ENCODE data around the gene OR1K1. TPM values are rescaled to one million over a fixed set of nuclear protein-coding genes. Genes with fewer than 3 reads are reported as not detected.

The OR1K1 gene
- not detected in 2 replicates for total RNA-seq

GRCh38 chr9:122800066-122801060 is at the start of gene OR1K1:
Gene OR1K1 (plus strand): TSS chr9:122800123. CDS start chr9:122800123, 0 bp downstream.
- no peaks in the 10 kb centered on the region for H3K9me3 Mint-ChIP-seq
- peaks cover 7% of the 10 kb centered on the region for H3K27me3 Mint-ChIP-seq (ENCODE audit: insufficient read depth)
- H3K4me3 Mint-ChIP-seq, result no peak within 1 kb of the TSS
- intact Hi-C loops (cut with micrococcal nuclease), result no loop called here
- H3K27ac Mint-ChIP-seq, result no peak within 1 kb of the TSS
- no peaks in the 10 kb centered on the region for H3K4me1 Mint-ChIP-seq (ENCODE audit: low read depth)
- H3K36me3 Mint-ChIP-seq (ENCODE audit: low read depth), result no peaks in the 10 kb centered on the region
- no peak for DNase-seq (ENCODE audit: low spot score)

DNA sequence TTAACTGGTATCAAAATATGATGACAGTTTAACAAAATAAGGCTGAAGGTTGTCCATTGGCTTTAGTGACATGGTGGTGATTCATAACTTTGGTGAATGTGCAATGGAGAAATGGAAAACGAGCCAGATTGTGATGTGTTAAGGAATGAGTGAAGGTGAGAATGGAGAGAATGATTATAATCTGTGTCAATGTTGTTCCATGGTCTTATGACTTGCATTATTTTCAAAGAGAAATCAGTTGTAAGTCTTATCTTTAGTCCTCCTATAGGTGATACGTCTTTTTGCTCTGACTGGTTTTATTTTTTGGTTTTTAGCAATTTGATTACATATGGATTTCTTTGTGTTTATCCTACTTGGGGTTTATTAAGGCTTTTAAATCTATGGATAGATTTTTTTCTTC is 45.1 kb upstream of the OR1K1 start:
- Mint-ChIP-seq H3K36me3 (ENCODE audit: low read depth) (no peaks in the 10 kb centered on the region), H3K27me3 (ENCODE audit: insufficient read depth) (no peaks in the 10 kb centered on the region), H3K4me1 (ENCODE audit: low read depth) (no peaks in the 10 kb centered on the region), H3K9me3 (peaks cover 18% of the 10 kb centered on the region), H3K4me3 (no peak overlapping the region), H3K27ac (no peak overlapping the region)
- no peak for DNase-seq (ENCODE audit: low spot score)
- intact Hi-C loops (cut with micrococcal nuclease), result no loop called here

DNA sequence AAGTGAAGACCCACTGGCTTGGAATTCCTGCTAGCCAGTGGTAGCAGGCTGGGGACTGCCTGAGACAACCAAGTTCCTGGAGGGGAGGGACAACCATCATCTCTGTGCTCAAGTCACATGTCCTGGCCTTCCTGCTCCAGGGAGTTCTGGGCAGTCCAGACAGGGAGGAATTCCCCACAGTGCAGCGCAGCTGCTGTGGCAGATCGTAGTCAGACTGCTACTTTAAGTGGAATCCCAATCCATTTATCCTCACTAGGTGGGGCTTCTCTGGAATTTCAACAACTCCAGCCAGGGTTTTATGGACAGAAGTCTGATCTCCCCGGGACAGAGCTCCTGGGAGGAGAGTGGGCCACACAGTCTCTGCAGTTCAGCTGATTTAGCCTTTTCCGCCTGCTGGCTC is 32.1 kb upstream of the OR1K1 start:
- intact Hi-C loops (cut with micrococcal nuclease), result no loop called here
- no peaks in the 10 kb centered on the region for H3K4me1 Mint-ChIP-seq (ENCODE audit: low read depth)
- H3K4me3 Mint-ChIP-seq, result no peak overlapping the region
- DNase-seq (ENCODE audit: low spot score), result no peak
- no peak overlapping the region for H3K27ac Mint-ChIP-seq
- peaks cover 34% of the 10 kb centered on the region for H3K9me3 Mint-ChIP-seq
- peaks cover 2% of the 10 kb centered on the region for H3K27me3 Mint-ChIP-seq (ENCODE audit: insufficient read depth)
- no peaks in the 10 kb centered on the region for H3K36me3 Mint-ChIP-seq (ENCODE audit: low read depth)

GRCh38 chr9:122777052-122777451 is 22.9 kb upstream of the OR1K1 start:
- H3K4me1 Mint-ChIP-seq (ENCODE audit: low read depth), result no peaks in the 10 kb centered on the region
- H3K36me3 Mint-ChIP-seq (ENCODE audit: low read depth), result no peaks in the 10 kb centered on the region
- no peak overlapping the region for H3K4me3 Mint-ChIP-seq
- intact Hi-C loops (cut with micrococcal nuclease), result no loop called here
- H3K9me3 Mint-ChIP-seq, result peaks cover 13% of the 10 kb centered on the region
- H3K27ac Mint-ChIP-seq, result no peak overlapping the region
- no peaks in the 10 kb centered on the region for H3K27me3 Mint-ChIP-seq (ENCODE audit: insufficient read depth)
- no peak for DNase-seq (ENCODE audit: low spot score)

DNA sequence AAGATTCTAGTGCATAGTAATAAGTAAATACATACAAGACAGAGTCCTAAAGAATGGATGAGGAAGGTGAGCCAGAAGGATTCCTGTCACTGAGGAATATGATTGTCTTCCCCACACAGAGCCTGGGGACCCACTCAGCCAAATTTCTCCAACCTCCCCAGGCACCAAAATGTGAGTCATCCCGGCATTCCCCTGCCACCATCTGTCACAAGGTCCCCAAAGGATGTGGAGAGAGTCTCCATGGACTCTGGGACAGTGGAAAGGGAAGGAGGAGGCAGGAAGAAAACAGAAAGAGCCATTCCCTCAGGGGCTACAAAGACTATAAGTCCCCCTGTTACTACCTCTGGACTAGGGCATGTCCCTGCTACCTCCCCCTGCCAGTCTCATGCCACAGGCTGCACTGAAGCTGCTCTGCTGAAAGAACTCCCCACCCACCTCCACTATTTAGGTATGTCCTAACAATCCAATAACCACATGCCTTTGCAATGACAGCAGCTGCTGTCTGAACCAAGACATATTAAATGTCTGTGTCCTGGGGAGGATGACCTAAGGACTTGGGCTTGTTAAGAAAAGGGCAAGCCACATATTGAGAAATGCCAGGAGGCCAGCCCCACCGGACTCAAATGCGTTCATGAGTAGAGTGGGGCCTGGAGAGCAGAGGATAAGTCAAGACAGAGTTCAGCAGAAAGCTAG is 21.8 kb upstream of the OR1K1 start:
- Mint-ChIP-seq H3K27ac (no peak overlapping the region), H3K4me1 (ENCODE audit: low read depth) (no peaks in the 10 kb centered on the region)

GRCh38 chr9:122779181-122779580 is 20.7 kb upstream of the OR1K1 start:
- no peak for DNase-seq (ENCODE audit: low spot score)
- intact Hi-C loops (cut with micrococcal nuclease), result no loop called here
- Mint-ChIP-seq H3K4me3 (no peak overlapping the region), H3K36me3 (ENCODE audit: low read depth) (no peaks in the 10 kb centered on the region), H3K4me1 (ENCODE audit: low read depth) (no peaks in the 10 kb centered on the region), H3K9me3 (no peaks in the 10 kb centered on the region), H3K27ac (no peak overlapping the region), H3K27me3 (ENCODE audit: insufficient read depth) (no peaks in the 10 kb centered on the region)

More for the DNA sequence above, 21.8 kb upstream of the OR1K1 start:
- H3K27me3 Mint-ChIP-seq (ENCODE audit: insufficient read depth), result no peaks in the 10 kb centered on the region
- no peaks in the 10 kb centered on the region for H3K36me3 Mint-ChIP-seq (ENCODE audit: low read depth)
- intact Hi-C loops (cut with micrococcal nuclease), result no loop called here
- peaks cover 6% of the 10 kb centered on the region for H3K9me3 Mint-ChIP-seq
- no peak for DNase-seq (ENCODE audit: low spot score)
- H3K4me3 Mint-ChIP-seq, result no peak overlapping the region

DNA sequence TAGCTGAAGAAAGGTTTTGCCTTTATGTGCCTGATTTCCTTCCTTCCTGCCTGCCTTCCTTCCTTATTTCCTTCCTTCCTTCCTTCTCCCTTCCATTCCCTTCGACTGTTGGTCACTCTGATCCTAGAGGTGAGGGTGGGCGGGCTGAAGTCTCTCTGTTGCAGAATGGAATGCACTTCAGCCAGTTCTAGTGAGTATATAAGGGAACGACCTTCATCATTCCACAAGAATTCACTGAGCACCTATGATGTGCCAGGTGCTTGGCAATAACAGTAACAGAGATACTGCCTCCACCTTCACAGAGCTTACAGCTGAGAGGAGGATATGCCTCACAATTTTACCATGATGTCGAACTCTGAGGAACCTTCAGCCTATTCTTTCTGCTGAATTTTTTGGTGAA is 19.9 kb upstream of the OR1K1 start:
- Mint-ChIP-seq H3K27ac (no peak overlapping the region), H3K27me3 (ENCODE audit: insufficient read depth) (no peaks in the 10 kb centered on the region), H3K4me3 (no peak overlapping the region), H3K4me1 (ENCODE audit: low read depth) (no peaks in the 10 kb centered on the region), H3K9me3 (no peaks in the 10 kb centered on the region), H3K36me3 (ENCODE audit: low read depth) (no peaks in the 10 kb centered on the region)
- DNase-seq (ENCODE audit: low spot score), result no peak
- intact Hi-C loops (cut with micrococcal nuclease), result no loop called here

GRCh38 chr9:122781671-122782070 is 18.3 kb upstream of the OR1K1 start:
- intact Hi-C loops (cut with micrococcal nuclease), result no loop called here
- Mint-ChIP-seq H3K27ac (no peak overlapping the region), H3K4me1 (ENCODE audit: low read depth) (no peaks in the 10 kb centered on the region), H3K4me3 (no peak overlapping the region), H3K27me3 (ENCODE audit: insufficient read depth) (no peaks in the 10 kb centered on the region), H3K9me3 (no peaks in the 10 kb centered on the region), H3K36me3 (ENCODE audit: low read depth) (no peaks in the 10 kb centered on the region)
- DNase-seq (ENCODE audit: low spot score), result no peak

DNA sequence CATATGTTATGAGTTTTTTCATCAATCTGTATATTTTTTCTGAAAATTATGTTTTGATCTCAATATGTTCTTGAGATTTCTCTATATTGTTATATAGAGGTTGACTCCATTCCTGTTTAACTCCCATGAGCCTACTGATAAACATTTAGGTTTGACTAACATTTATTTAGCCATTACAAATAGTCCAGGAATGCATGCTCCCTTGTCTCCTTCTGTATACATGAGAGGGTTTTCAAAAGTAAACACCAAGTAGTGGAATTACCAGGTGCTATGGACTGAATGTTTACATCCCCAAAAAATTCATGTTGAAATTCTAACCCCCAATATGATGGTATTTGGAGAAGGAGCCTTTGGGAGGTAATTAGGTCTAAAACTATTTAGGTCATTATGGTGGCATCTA is 14.7 kb upstream of the OR1K1 start:
- H3K4me1 Mint-ChIP-seq (ENCODE audit: low read depth), result no peaks in the 10 kb centered on the region
- H3K27ac Mint-ChIP-seq, result no peak overlapping the region
- no peaks in the 10 kb centered on the region for H3K9me3 Mint-ChIP-seq
- no peaks in the 10 kb centered on the region for H3K36me3 Mint-ChIP-seq (ENCODE audit: low read depth)
- H3K4me3 Mint-ChIP-seq, result no peak overlapping the region
- H3K27me3 Mint-ChIP-seq (ENCODE audit: insufficient read depth), result no peaks in the 10 kb centered on the region
- intact Hi-C loops (cut with micrococcal nuclease), result no loop called here
- no peak for DNase-seq (ENCODE audit: low spot score)

GRCh38 chr9:122786338-122786737 is 13.6 kb upstream of the OR1K1 start:
- Mint-ChIP-seq H3K9me3 (no peaks in the 10 kb centered on the region), H3K36me3 (ENCODE audit: low read depth) (no peaks in the 10 kb centered on the region), H3K27ac (no peak overlapping the region), H3K4me3 (no peak overlapping the region), H3K27me3 (ENCODE audit: insufficient read depth) (no peaks in the 10 kb centered on the region), H3K4me1 (ENCODE audit: low read depth) (no peaks in the 10 kb centered on the region)
- intact Hi-C loops (cut with micrococcal nuclease), result no loop called here
- DNase-seq (ENCODE audit: low spot score), result no peak

- no peak within 1 kb of the TSS for H3K27ac Mint-ChIP-seq
- no peaks in the 10 kb centered on the region for H3K4me1 Mint-ChIP-seq (ENCODE audit: low read depth)
- peaks cover under 1% of the 10 kb centered on the region for H3K9me3 Mint-ChIP-seq
- H3K27me3 Mint-ChIP-seq (ENCODE audit: insufficient read depth), result no peaks in the 10 kb centered on the region
- no peak within 1 kb of the TSS for H3K4me3 Mint-ChIP-seq
- no peak for DNase-seq (ENCODE audit: low spot score)
- no peaks in the 10 kb centered on the region for H3K36me3 Mint-ChIP-seq (ENCODE audit: low read depth)
- intact Hi-C loops (cut with micrococcal nuclease), result no loop called here
Measured at GRCh38 chr9:122788831-122789230, 11.1 kb upstream of the OR1K1 start, which contains the start of gene OR5C1. Gene OR5C1 (plus strand): TSS chr9:122788933. CDS start chr9:122788933, 0 bp downstream.

DNA sequence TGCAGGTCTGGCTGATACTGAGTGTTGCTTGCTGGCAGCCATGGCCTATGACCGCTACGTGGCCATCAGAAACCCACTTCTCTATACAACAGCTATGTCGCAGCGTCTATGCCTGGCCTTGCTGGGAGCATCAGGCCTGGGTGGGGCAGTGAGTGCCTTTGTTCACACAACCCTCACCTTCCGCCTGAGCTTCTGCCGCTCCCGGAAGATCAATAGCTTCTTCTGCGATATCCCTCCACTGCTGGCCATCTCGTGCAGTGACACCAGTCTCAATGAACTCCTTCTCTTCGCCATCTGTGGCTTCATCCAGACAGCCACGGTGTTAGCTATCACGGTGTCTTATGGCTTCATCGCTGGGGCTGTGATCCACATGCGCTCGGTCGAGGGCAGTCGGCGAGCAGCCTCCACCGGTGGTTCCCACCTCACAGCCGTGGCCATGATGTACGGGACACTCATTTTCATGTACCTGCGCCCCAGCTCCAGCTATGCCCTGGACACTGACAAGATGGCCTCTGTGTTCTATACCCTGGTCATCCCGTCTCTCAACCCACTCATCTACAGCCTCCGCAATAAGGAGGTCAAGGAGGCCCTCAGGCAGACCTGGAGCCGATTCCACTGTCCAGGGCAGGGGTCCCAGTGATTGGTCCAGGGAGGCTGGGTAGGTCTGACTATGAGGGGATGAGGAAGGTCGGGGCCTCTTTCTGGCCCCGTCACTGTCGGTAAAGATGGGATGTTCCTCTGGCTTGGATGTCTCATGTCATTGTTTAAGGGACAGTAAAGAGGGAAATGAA is 10.5 kb upstream of the OR1K1 start:
- Mint-ChIP-seq H3K27ac (no peak overlapping the region), H3K4me3 (no peak overlapping the region), H3K27me3 (ENCODE audit: insufficient read depth) (no peaks in the 10 kb centered on the region), H3K9me3 (peaks cover 4% of the 10 kb centered on the region), H3K36me3 (ENCODE audit: low read depth) (no peaks in the 10 kb centered on the region), H3K4me1 (ENCODE audit: low read depth) (no peaks in the 10 kb centered on the region)
- intact Hi-C loops (cut with micrococcal nuclease), result no loop called here
- DNase-seq (ENCODE audit: low spot score), result no peak

Measured in activated T-helper 1 cell treated with anti-CD3 and anti-CD28 coated beads, Interleukin-12 subunit alpha, Interleukin-12 subunit beta, Interleukin-2, Interleukin-4 antibody, amounts not matched to agents 30 ng/mL and 10 ng/mL and 1 ng/mL, durations not matched to agents 14 hours and 24 hours and 36 hours (primary cell).